B cell (primary cell): ENCODE results near the gene ENDOU. TPM values are rescaled to one million over a fixed set of nuclear protein-coding genes. Genes with fewer than 3 reads are reported as not detected.

Experiments used
- ATAC-seq: fragments of 200-7000 bp; cut with Tn5 transposase; one replicate; pipeline ENCODE4 v1.10.0; 2021; ENCODE audit warnings: low read depth, mild to moderate bottlenecking, moderate number of reproducible peaks, moderate library complexity
- CTCF ChIA-PET: fragments of 350-600 bp; sonication (Branson Sonifier 250); formaldehyde crosslinking; loops from one replicate; lab custom pipeline; 2021; ENCODE audit warnings: antibody characterized with exemption, inconsistent platforms; lab: Charles Lee
- POLR2A ChIA-PET: fragments of 350-600 bp; sonication (Branson Sonifier 250); formaldehyde crosslinking; loops from one replicate; lab custom pipeline; 2021; ENCODE audit warnings: antibody characterized with exemption; lab: Charles Lee
- DNase-seq: peaks from one replicate; pipeline ENCODE4 v3.0.0; 2013
- H2AFZ ChIP-seq: 2 replicates; pipeline ENCODE4 v1.6.1; 2012; ENCODE audit warnings: mild to moderate bottlenecking, low read depth, low read length; ENCODE audit not compliant: insufficient read depth, poor library complexity, severe bottlenecking
- H3K27ac ChIP-seq, 2 donors: 1 replicate in 1 of 2; 2 replicates in 1 of 2; pipeline ENCODE4 v1.5.1; 2012 to 2013; ENCODE audit warnings: low read length in 2 of 2, mild to moderate bottlenecking in 2 of 2, moderate library complexity in 1 of 2
- H3K27me3 ChIP-seq, 4 experiments: fragments of 200-600 bp in 1 of 4; sonication (generic) in 1 of 4; replicated peaks in 1 of 4; 1 replicate in 2 of 4; 2 replicates in 2 of 4; pipeline versions ENCODE4 v1.6.1 to v1.7.0; 2013 to 2016; ENCODE audit warnings: low read length in 3 of 4, mild to moderate bottlenecking in 2 of 4, mixed read lengths in 1 of 4, moderate library complexity in 1 of 4; ENCODE audit not compliant: insufficient read depth in 4 of 4, control insufficient read depth in 3 of 4; ENCODE audit errors: control extremely low read depth in 1 of 4
- H3K36me3 ChIP-seq, 2 experiments: replicated peaks in 1 of 2; 1 replicate in 1 of 2; 2 replicates in 1 of 2; pipeline versions ENCODE4 v1.6.1 to v1.7.1; 2013; ENCODE audit warnings: low read length in 1 of 2; ENCODE audit not compliant: insufficient read depth in 2 of 2, control insufficient read depth in 1 of 2; ENCODE audit errors: control extremely low read depth in 1 of 2, extremely low read depth in 1 of 2
- H3K4me1 ChIP-seq, 2 donors: fragments of 200-600 bp in 1 of 2; sonication (generic) in 1 of 2; 1 replicate in 1 of 2; 2 replicates in 1 of 2; pipeline versions ENCODE4 v1.5.1 to v1.6.1; 2013 to 2017; ENCODE audit warnings: low read length in 2 of 2; ENCODE audit not compliant: control insufficient read depth in 2 of 2, insufficient read depth in 2 of 2
- H3K4me2 ChIP-seq: replicated peaks from 2 replicates; pipeline ENCODE3; 2012; ENCODE audit warnings: mild to moderate bottlenecking, low read depth, low read length; ENCODE audit not compliant: poor library complexity, severe bottlenecking
- H3K4me3 ChIP-seq, 5 experiments: fragments of 200-600 bp in 1 of 5; sonication (generic) in 1 of 5; 1 replicate in 3 of 5; 2 replicates in 2 of 5; pipeline versions ENCODE4 v1.5.1 to v1.7.0; 2011 to 2016; ENCODE audit warnings: low read length in 4 of 5, mild to moderate bottlenecking in 4 of 5, low read depth in 2 of 5, control low read depth in 1 of 5, moderate library complexity in 1 of 5; ENCODE audit not compliant: insufficient read depth in 1 of 5; ENCODE audit errors: control extremely low read depth in 1 of 5, extremely low read depth in 1 of 5
- H3K79me2 ChIP-seq: fragments of 200-600 bp; sonication (generic); one replicate; pipeline ENCODE4 v1.6.0; 2016; ENCODE audit warnings: low read length; ENCODE audit not compliant: control insufficient read depth, insufficient read depth
- H3K9ac ChIP-seq: fragments of 200-600 bp; sonication (generic); 2 replicates; pipeline ENCODE4 v1.6.1; 2017; ENCODE audit warnings: mild to moderate bottlenecking, low read length, moderate library complexity
- H3K9me3 ChIP-seq, 3 donors: one replicate each; pipeline versions ENCODE4 v1.6.1 to v1.7.1; 2013; ENCODE audit warnings: low read length in 2 of 3; ENCODE audit not compliant: control insufficient read depth in 2 of 3, insufficient read depth in 1 of 3; ENCODE audit errors: control extremely low read depth in 1 of 3
- H4K20me1 ChIP-seq: 2 replicates; pipeline ENCODE4 v1.6.0; 2012; ENCODE audit warnings: mild to moderate bottlenecking, low read length; ENCODE audit not compliant: insufficient read depth, control insufficient read depth, poor library complexity, severe bottlenecking
- H3K27ac Mint-ChIP-seq: one replicate; pipeline ENCODE4 v1.8.0; 2021; ENCODE audit warnings: mixed read lengths
- H3K27me3 Mint-ChIP-seq: one replicate; pipeline ENCODE4 v1.8.0; 2021; ENCODE audit warnings: mixed read lengths
- H3K4me1 Mint-ChIP-seq: one replicate; pipeline ENCODE4 v1.8.0; 2021; ENCODE audit warnings: mixed read lengths
- H3K4me3 Mint-ChIP-seq: one replicate; pipeline ENCODE4 v1.8.0; 2021; ENCODE audit warnings: mixed read lengths
- H3K9me3 Mint-ChIP-seq: one replicate; pipeline ENCODE4 v1.8.0; 2022; ENCODE audit warnings: mixed read lengths; ENCODE audit not compliant: insufficient read depth
- EZH2 ChIP-seq: IDR thresholded peaks from 2 replicates; pipeline ENCODE4 v1.6.1; 2012; ENCODE audit warnings: borderline replicate concordance, low read depth, mild to moderate bottlenecking, moderate library complexity, low read length; ENCODE audit not compliant: insufficient read depth, poor library complexity, severe bottlenecking
- WGBS: methylation state at CpG from one replicate; pipeline ENCODE4 v1.1.5; 2013; ENCODE audit warnings: missing lambda C conversion rate; ENCODE audit not compliant: insufficient coverage; 5-methylcytosine and 5-hydroxymethylcytosine counted together
- intact Hi-C: fragments of 100-400 bp; cut with micrococcal nuclease; formaldehyde crosslinking; loops from one replicate; pipeline ENCODE4 v1.10.0; 2022
- polyA plus RNA-seq: library from polyadenylated mRNA; depleted of rRNA; stranded (reverse); fragments of >200 nt; gene quantifications from 2 replicates; pipeline ENCODE4 v1.2.3, GENCODE V29; 2012
- total RNA-seq, 2 donors: library from RNA; stranded (reverse); fragments of 120-200 nt in 1 of 2; gene quantifications; 1 replicate in 1 of 2; 2 replicates in 1 of 2; pipeline versions ENCODE4 v1.2.3 to v1.2.4, GENCODE V29; 2013 to 2022
- TF ChIP-seq, protein P1 (sequence below): fragments of 200-600 bp; IDR thresholded peaks from one replicate; pipeline ENCODE4 v1.8.0; 2022; ENCODE audit warnings: antibody characterized with exemption, mild to moderate bottlenecking

ENDOU gene
- total and polyA plus RNA-seq, 2 donors (not counting 1 experiment from before 2014, with no cell fraction given): 0.03 TPM; not detected in 1

DNA sequence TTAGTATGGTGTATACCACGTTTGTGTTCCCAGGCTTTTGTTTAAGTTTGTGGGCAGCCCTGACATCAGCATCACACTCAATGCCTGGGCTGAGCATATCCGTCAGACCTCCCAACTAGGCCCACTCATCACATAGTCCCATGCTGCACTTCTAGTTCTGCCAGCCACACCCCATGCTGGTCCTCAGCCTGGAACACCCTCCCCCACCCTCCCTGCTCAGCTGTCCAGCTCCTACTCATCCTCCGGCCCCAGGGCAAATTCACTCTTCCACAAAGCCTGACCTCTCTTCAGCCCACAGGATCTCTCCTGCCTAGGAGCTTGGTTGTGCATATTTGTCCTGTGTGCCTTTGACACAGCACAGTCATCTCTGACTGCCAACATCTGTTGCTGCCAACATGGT lies 3.9 kb upstream of the ENDOU start:
- Histone ChIP-seq H3K27ac (no peak overlapping the region), H2AFZ (no peak overlapping the region), H3K4me2 (no peak overlapping the region), H3K27me3 (no peaks in the 10 kb centered on the region), H3K9ac (no peak overlapping the region), H3K79me2 (no peaks in the 10 kb centered on the region), H3K4me3 (no peak overlapping the region), H3K9me3 (no peaks in the 10 kb centered on the region), H3K36me3 (peaks cover 0 to 5% of the 10 kb centered on the region in 2 experiments), H3K4me1 (peaks cover 9 to 17% of the 10 kb centered on the region in 2 donors), H4K20me1 (no peaks in the 10 kb centered on the region)
- ATAC-seq: no peak
- 94% methylated on average over 3 of the region's 3 CpGs for WGBS
- ChIA-PET CTCF (interaction anchor here (11.6 kb wide), 1 partner anchor 13 kb away, joined by 130 read pairs; no protein-coding TSS in a partner anchor), POLR2A (no interaction called here)
- no peak overlapping the region for H3K27ac Mint-ChIP-seq
- TF ChIP-seq EZH2: no peak
- TF ChIP-seq, protein P1, sequence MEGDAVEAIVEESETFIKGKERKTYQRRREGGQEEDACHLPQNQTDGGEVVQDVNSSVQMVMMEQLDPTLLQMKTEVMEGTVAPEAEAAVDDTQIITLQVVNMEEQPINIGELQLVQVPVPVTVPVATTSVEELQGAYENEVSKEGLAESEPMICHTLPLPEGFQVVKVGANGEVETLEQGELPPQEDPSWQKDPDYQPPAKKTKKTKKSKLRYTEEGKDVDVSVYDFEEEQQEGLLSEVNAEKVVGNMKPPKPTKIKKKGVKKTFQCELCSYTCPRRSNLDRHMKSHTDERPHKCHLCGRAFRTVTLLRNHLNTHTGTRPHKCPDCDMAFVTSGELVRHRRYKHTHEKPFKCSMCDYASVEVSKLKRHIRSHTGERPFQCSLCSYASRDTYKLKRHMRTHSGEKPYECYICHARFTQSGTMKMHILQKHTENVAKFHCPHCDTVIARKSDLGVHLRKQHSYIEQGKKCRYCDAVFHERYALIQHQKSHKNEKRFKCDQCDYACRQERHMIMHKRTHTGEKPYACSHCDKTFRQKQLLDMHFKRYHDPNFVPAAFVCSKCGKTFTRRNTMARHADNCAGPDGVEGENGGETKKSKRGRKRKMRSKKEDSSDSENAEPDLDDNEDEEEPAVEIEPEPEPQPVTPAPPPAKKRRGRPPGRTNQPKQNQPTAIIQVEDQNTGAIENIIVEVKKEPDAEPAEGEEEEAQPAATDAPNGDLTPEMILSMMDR: no peak
- intact Hi-C loops: no loop called here
- no peaks in the 10 kb centered on the region for H3K9me3 Mint-ChIP-seq
- no peak for DNase-seq
- no peaks in the 10 kb centered on the region for H3K27me3 Mint-ChIP-seq
- no peak overlapping the region for H3K4me3 Mint-ChIP-seq
- H3K4me1 Mint-ChIP-seq: peaks cover 19% of the 10 kb centered on the region

DNA sequence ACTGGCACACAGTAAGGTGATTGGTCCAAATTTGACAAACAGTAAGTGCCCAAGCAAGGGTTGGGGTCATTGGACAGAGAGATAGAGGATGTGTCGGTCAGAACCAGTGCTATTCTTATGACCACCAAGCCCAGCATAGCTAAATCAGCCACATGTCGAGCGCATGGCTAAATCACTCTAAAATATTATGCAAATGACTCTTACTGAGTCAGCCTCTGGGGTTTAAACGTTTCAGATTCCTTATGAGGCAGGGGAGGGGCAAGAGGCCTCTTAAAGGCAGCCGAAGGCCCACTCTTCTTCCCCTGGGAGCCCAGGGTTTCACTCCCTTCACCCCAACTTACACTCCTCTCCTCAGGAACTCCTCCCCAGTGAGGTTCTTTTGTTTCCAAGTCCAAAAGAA lies 603 bp upstream of the ENDOU start:
- no peak overlapping the region for H3K9ac ChIP-seq
- H4K20me1 ChIP-seq: no peaks in the 10 kb centered on the region
- H2AFZ ChIP-seq: no peak overlapping the region
- CTCF ChIA-PET: interaction anchor here (1.1 to 23.9 kb wide), 8 partner anchors 8 to 238 kb away, joined by 3 to 584 read pairs (median 12); partner anchors contain the start of genes SLC48A1 and TMEM106C
- TF ChIP-seq EZH2: no peak
- TF ChIP-seq, protein P1: no peak
- ATAC-seq (peak; percentile 82), DNase-seq (no peak)
- H3K36me3 ChIP-seq: peaks cover 0 to 5% of the 10 kb centered on the region in 2 experiments
- 10% methylated on average over 2 of the region's 5 CpGs for WGBS
- POLR2A ChIA-PET: interaction anchor here (1.8 kb wide), 1 partner anchor 15 kb away, joined by 6 read pairs; no protein-coding TSS in a partner anchor
- no peaks in the 10 kb centered on the region for H3K79me2 ChIP-seq
- H3K4me3 ChIP-seq: no peak overlapping the region
- no peak overlapping the region for H3K27ac Mint-ChIP-seq
- H3K4me2 ChIP-seq: peak overlapping the region; percentile 18
- no peaks in the 10 kb centered on the region for H3K27me3 ChIP-seq
- peaks cover 24% of the 10 kb centered on the region for H3K4me1 Mint-ChIP-seq
- H3K4me1 ChIP-seq: peaks cover 9 to 20% of the 10 kb centered on the region in 2 donors
- no peaks in the 10 kb centered on the region for H3K9me3 ChIP-seq
- H3K4me3 Mint-ChIP-seq: peak overlapping the region; percentile 5
- H3K27me3 Mint-ChIP-seq: no peaks in the 10 kb centered on the region
- intact Hi-C loops: no loop called here
- H3K27ac ChIP-seq: no peak overlapping the region
- H3K9me3 Mint-ChIP-seq: no peaks in the 10 kb centered on the region
